Natural killer cell (primary cell): ENCODE measurements around the gene TFCP2. TPM values are rescaled to one million over a fixed set of nuclear protein-coding genes. Genes with fewer than 3 reads are reported as not detected.
A peak's percentile ranks its signal among the peaks of the same experiment; 100 is the strongest.

ENCODE experiments used
- ATAC-seq, 3 donors: fragments of 150-1000 bp in 2 of 3; fragments of 200-7000 bp in 1 of 3; cut with Tn5 transposase; 1 replicate in 1 of 3; 2 replicates in 2 of 3; pipeline ENCODE4 v1.10.0; 2021; ENCODE audit warnings: mild to moderate bottlenecking in 2 of 3, moderate library complexity in 2 of 3
- DNase-seq, 2 donors: peaks; one replicate each; pipeline versions ENCODE4 v3.0.0 to v3.0.0-alpha.2; 2013 to 2021; ENCODE audit warnings: mixed read lengths in 1 of 2
- H3K27ac ChIP-seq: one replicate; pipeline ENCODE4 v1.5.1; 2013; ENCODE audit warnings: mild to moderate bottlenecking, low read length
- H3K27me3 ChIP-seq: one replicate; pipeline ENCODE4 v1.6.1; 2013; ENCODE audit warnings: low read length; ENCODE audit not compliant: control insufficient read depth, insufficient read depth
- H3K36me3 ChIP-seq: one replicate; pipeline ENCODE4 v1.6.1; 2013; ENCODE audit warnings: low read length; ENCODE audit not compliant: control insufficient read depth, insufficient read depth
- H3K4me1 ChIP-seq: one replicate; pipeline ENCODE4 v1.6.1; 2013; ENCODE audit warnings: low read length; ENCODE audit not compliant: control insufficient read depth, insufficient read depth
- H3K4me3 ChIP-seq: one replicate; pipeline ENCODE4 v1.5.1; 2013; ENCODE audit warnings: low read length
- H3K9me3 ChIP-seq: one replicate; pipeline ENCODE4 v1.6.1; 2013; ENCODE audit warnings: low read length; ENCODE audit not compliant: control insufficient read depth, insufficient read depth
- H3K27ac Mint-ChIP-seq, 2 donors: one replicate each; pipeline ENCODE4 v1.8.0; 2022; ENCODE audit warnings: mild to moderate bottlenecking in 2 of 2, mixed read lengths in 2 of 2, moderate library complexity in 1 of 2
- H3K27me3 Mint-ChIP-seq, 2 donors: one replicate each; pipeline ENCODE4 v1.8.0; 2022; ENCODE audit warnings: low read depth in 2 of 2, mixed read lengths in 2 of 2
- H3K36me3 Mint-ChIP-seq: one replicate; pipeline ENCODE4 v1.8.0; 2022; ENCODE audit warnings: mixed read lengths
- H3K4me1 Mint-ChIP-seq, 2 donors: one replicate each; pipeline ENCODE4 v1.8.0; 2022; ENCODE audit warnings: mixed read lengths in 2 of 2
- H3K4me3 Mint-ChIP-seq: one replicate; pipeline ENCODE4 v1.8.0; 2022; ENCODE audit warnings: mild to moderate bottlenecking, moderate library complexity, mixed read lengths
- H3K9me3 Mint-ChIP-seq, 2 donors: one replicate each; pipeline ENCODE4 v1.8.0; 2022; ENCODE audit warnings: mixed read lengths in 2 of 2
- CTCF ChIP-seq: fragments of 200-600 bp; IDR thresholded peaks from one replicate; pipeline ENCODE4 v1.8.0; 2022; ENCODE audit warnings: antibody characterized with exemption
- WGBS: methylation state at CpG from one replicate; pipeline ENCODE4 v1.1.7; 2013; ENCODE audit warnings: missing lambda C conversion rate; ENCODE audit not compliant: insufficient coverage; 5-methylcytosine and 5-hydroxymethylcytosine counted together
- intact Hi-C: fragments of 100-400 bp; cut with micrococcal nuclease; formaldehyde crosslinking; loops from one replicate; pipeline ENCODE4 v1.14.2; 2022
- total RNA-seq, 4 donors: library from RNA; stranded (reverse); fragments of 120-200 nt in 1 of 4; gene quantifications; one replicate each; pipeline versions ENCODE4 v1.2.3 to v1.2.4, GENCODE V29; 2013 to 2022

The TFCP2 gene
- total RNA-seq, 3 donors from 2014 or later (not counting 1 experiment from before 2014, with no cell fraction given) = 26.6 to 34.8 (median 34.8) TPM

DNA sequence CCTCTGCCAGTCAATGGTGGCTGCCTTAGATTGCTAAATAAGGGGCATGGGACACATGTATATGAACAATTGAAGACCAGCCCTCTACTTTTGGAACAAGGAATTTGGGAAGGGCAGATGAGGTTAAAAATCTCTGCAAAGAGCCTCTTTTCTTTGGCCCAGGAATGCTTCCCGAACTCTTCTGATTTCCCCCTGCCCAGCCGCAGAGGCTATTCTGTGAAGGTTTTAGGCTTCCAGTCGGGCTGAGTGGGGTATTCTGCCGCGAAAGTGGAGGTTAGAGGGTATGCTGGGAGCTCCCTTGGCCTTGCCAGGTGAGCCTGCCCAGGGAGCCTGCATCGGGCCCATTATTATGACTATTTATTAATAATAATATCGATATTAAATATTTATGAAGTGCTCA lies 43.7 kb upstream of the TFCP2 start:
- H3K27ac Mint-ChIP-seq = peak overlapping the region; percentile 45 to 65
- peak overlapping the region; percentile 74 for H3K4me3 Mint-ChIP-seq
- Histone ChIP-seq H3K4me3 (peak overlapping the region; percentile 31), H3K27me3 (no peaks in the 10 kb centered on the region), H3K4me1 (peaks cover 15% of the 10 kb centered on the region), H3K9me3 (no peaks in the 10 kb centered on the region), H3K36me3 (no peaks in the 10 kb centered on the region), H3K27ac (peak overlapping the region; percentile 60)
- H3K9me3 Mint-ChIP-seq = no peaks in the 10 kb centered on the region
- no peaks in the 10 kb centered on the region for H3K36me3 Mint-ChIP-seq
- 92% methylated on average over 5 of the region's 7 CpGs for WGBS
- DNase-seq (no peak), ATAC-seq (no peak)
- no peaks in the 10 kb centered on the region for H3K27me3 Mint-ChIP-seq
- intact Hi-C loops = no loop called here
- TF ChIP-seq CTCF = no peak
- peaks cover 6 to 7% of the 10 kb centered on the region in 2 donors for H3K4me1 Mint-ChIP-seq

- Mint-ChIP-seq H3K9me3 (no peaks in the 10 kb centered on the region), H3K4me3 (no peak overlapping the region), H3K4me1 (peaks cover 6 to 7% of the 10 kb centered on the region in 2 donors), H3K27me3 (peaks cover 0 to 4% of the 10 kb centered on the region in 2 donors), H3K27ac (no peak overlapping the region), H3K36me3 (no peaks in the 10 kb centered on the region)
- Histone ChIP-seq H3K27me3 (no peaks in the 10 kb centered on the region), H3K4me1 (peaks cover 15% of the 10 kb centered on the region), H3K27ac (no peak overlapping the region), H3K4me3 (no peak overlapping the region), H3K36me3 (no peaks in the 10 kb centered on the region), H3K9me3 (no peaks in the 10 kb centered on the region)
- 96% methylated on average over 5 of the region's 5 CpGs for WGBS
- no peak for TF ChIP-seq CTCF
- intact Hi-C loops = no loop called here
- no peak for ATAC-seq
- DNase-seq = no peak
Observed at GRCh38 chr12:51214895-51215294, 42.0 kb upstream of the TFCP2 start.

DNA sequence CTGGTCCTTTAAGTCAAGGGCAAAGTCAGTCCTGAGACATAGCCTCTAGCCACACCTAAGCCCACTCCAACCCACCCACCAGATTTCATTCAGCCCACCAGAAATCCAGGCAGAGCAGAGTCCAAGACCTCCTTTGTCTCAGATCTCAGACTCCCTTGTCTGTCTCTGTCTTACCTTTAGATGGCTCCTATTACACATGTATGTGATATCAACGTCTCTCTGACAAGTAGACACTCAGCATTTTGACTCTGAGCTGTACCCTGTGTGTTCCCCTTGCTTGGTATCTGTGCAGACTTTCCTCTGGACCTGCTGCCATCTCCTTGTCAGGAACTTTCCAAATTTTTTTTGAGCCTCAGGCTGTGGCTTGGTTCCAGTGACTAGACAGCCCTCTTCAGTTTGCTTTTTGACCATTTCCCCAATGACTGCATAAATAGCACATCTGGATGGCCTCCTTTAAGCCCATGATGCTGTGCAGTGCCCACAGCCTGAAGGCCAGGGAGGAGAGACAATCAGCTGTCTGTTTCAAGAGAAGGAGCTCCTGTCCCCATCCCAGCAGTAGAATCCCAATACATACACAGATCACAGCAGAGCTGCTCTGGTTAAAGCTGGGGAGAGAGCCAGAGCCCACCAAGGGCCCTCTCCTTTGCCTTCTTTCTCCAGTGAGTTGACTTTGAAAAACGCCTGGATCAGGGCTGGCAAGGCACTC lies 37.9 kb upstream of the TFCP2 start:
- Mint-ChIP-seq H3K4me3 (no peak overlapping the region), H3K9me3 (no peaks in the 10 kb centered on the region), H3K36me3 (no peaks in the 10 kb centered on the region), H3K27me3 (peaks cover 0 to 4% of the 10 kb centered on the region in 2 donors), H3K4me1 (no peaks in the 10 kb centered on the region), H3K27ac (no peak overlapping the region)
- Histone ChIP-seq H3K4me3 (no peak overlapping the region), H3K4me1 (no peaks in the 10 kb centered on the region), H3K27ac (no peak overlapping the region), H3K36me3 (no peaks in the 10 kb centered on the region), H3K9me3 (no peaks in the 10 kb centered on the region), H3K27me3 (no peaks in the 10 kb centered on the region)
- ATAC-seq (no peak), DNase-seq (no peak)
- WGBS = 62% methylated on average over 2 of the region's 2 CpGs
- TF ChIP-seq CTCF = no peak
- intact Hi-C loops = no loop called here

- no peaks in the 10 kb centered on the region for H3K4me1 ChIP-seq
- ATAC-seq (no peak), DNase-seq (no peak)
- no peak overlapping the region for H3K4me3 Mint-ChIP-seq
- TF ChIP-seq CTCF = no peak
- H3K36me3 ChIP-seq = no peaks in the 10 kb centered on the region
- no peaks in the 10 kb centered on the region for H3K27me3 ChIP-seq
- no peak overlapping the region for H3K4me3 ChIP-seq
- H3K9me3 ChIP-seq = no peaks in the 10 kb centered on the region
- intact Hi-C loops = no loop called here
- no peaks in the 10 kb centered on the region for H3K9me3 Mint-ChIP-seq
- 100% methylated on average over 1 of the region's 2 CpGs for WGBS
- H3K27me3 Mint-ChIP-seq = peaks cover 0 to 4% of the 10 kb centered on the region in 2 donors
- no peaks in the 10 kb centered on the region for H3K36me3 Mint-ChIP-seq
- H3K27ac ChIP-seq = no peak overlapping the region
- H3K27ac Mint-ChIP-seq = no peak overlapping the region
- no peaks in the 10 kb centered on the region for H3K4me1 Mint-ChIP-seq
Observed at GRCh38 chr12:51209259-51209658, 36.3 kb upstream of the TFCP2 start.
